Measurements from ENCODE around the gene ZNF708. TPM values are rescaled to one million over a fixed set of nuclear protein-coding genes. Genes with fewer than 3 reads are reported as not detected.

Gene ZNF708
- 2.4 and 6.7 TPM in 2 replicates for total RNA-seq

DNA sequence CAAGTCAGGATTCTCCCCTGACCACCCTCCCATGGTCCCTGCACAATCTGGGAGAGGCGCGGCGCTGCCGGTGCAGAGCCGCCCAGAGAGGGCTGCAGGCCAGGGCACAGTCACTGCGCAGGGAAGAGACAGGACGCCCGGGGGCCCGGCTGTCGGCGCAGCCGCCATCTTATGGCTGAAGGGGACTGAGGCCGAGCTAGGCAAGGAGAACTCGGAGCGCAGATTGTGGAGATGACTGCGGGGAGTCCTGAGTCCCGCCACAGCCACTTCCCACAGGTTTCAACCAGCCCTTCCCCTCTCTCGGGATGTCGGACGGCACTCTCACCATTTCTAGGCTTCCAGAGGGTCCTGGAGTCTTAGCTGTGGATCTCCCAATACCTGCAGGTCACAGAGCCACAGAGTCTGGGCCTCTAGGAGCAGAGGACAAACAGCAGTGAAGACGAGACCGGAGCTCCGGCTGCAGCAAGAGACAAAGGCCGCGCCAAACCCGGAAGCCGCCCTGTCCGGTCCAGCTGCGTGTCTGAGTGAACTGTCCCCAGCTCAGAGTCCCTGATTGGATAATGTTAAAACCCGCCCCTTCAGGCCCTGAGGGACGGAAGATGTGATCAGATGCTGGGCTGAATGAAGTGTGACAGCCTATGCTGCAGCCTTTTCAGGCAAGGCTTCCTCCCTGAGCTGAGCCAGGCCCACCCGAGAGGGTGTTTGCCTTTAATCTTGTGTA is at the start of gene ZNF708:
Gene ZNF708 (minus strand): TSS at position 526 of the 721 bp plus-strand sequence. CDS start 198 bp downstream, at position 328.

DNA sequence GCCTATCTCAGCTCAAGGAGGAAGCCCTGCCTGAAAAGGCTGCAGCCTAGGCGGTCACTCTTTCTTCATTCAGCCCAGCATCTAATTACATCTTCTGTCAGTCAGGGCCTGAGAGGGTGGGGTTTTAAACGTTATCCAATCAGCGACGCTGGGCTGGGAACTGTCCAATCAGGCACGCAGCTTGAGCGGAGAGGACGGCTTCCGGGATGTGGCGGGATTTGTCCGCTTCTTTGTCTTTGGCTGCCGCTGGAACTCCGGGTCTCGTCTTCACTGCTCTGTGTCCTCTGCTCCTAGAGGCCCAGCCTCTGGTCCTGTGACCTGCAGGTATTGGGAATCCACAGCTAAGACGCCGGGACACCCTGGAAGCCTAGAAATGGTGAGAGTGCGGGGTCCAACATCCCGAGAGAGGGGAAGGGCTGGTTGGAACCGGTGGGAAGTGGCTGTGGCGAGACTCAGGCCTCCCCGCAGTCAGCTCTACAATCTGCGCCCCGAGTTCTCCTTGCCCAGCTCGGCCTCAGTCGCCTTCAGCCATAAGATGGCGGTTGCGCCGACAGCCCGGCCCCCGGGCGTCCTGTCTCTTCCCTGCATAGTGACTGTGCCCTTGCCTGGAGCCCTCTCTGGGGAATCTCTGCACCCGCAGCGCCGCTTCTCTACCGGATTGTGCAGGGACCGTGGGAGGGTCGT is 29.7 kb upstream of the ZNF708 start, which contains the start of gene ZNF738:
Gene ZNF738 (plus strand): TSS at position 233 of the 684 bp plus-strand sequence. CDS start 141 bp downstream, at position 374.

Other genes starting within 250 kb of the ZNF708 start
- gene ZNF714, start 247.2 kb downstream of the ZNF708 start, total RNA-seq = 3.0 and 7.0 TPM in 2 replicates
- 2.5 and 2.8 TPM in 2 replicates for gene ZNF431, start 187.4 kb downstream of the ZNF708 start, total RNA-seq
- gene ZNF738, start 29.6 kb upstream of the ZNF708 start, total RNA-seq = 5.7 and 7.5 TPM in 2 replicates
- gene ZNF493, start 67.7 kb upstream of the ZNF708 start, total RNA-seq = 2.3 and 4.7 TPM in 2 replicates
- 2.8 and 4.3 TPM in 2 replicates for gene ZNF429, start 176.2 kb upstream of the ZNF708 start, total RNA-seq